NCI-H2107 treated with DMSO at 0.1 percent for 48 hours (cell line): ENCODE results near the gene ARRDC4.
"Not testable (repeated sequence)": the region's sequence is repeated elsewhere in the genome, so short reads cannot be mapped to it uniquely, and the experiment has no call there.

Experiments used
- DNase-seq: peaks from one replicate; lab custom pipeline; 2025; ENCODE audit not compliant: unreplicated experiment; lab: John Stamatoyannopoulos, UW

Gene ARRDC4

DNA sequence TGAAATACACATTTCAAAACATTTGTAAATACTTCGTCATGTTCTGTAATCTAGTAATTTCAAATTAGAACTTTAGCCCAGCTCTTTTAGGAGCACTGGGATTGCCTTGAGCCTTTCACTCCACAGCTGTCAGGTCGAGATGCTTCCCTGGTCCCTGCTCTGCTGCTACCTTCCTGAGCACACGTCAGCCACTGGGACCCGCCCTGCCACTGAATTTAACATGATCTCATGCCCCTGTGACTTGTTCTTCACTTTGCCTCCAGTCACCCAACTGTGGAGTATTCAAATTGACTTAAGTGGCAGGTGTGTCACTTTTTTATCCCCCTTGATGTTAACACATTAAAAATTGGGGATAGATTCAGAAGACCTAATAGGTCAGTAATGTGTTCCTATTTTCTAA is 3.3 kb downstream of the ARRDC4 start:
- no peak for DNase-seq

DNA sequence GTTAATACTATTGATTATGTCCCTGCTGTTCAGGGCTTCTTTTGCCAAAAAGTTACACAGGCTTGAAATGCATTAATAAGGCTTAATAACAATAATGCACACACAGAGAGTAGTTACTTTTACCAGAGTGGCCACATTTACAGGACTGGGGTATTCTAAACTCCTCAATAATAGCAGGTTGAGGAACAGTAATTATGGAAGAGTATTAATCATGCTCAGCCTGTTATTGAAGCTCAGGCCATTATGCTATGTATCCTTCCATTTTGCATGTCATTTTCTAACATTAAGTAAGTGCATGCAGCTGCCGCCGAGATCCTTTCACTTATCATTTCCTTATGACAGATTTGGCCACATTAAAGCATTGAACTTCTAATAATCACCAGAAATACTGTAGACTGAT is 5.7 kb downstream of the ARRDC4 start:
- DNase-seq, result no peak

DNA sequence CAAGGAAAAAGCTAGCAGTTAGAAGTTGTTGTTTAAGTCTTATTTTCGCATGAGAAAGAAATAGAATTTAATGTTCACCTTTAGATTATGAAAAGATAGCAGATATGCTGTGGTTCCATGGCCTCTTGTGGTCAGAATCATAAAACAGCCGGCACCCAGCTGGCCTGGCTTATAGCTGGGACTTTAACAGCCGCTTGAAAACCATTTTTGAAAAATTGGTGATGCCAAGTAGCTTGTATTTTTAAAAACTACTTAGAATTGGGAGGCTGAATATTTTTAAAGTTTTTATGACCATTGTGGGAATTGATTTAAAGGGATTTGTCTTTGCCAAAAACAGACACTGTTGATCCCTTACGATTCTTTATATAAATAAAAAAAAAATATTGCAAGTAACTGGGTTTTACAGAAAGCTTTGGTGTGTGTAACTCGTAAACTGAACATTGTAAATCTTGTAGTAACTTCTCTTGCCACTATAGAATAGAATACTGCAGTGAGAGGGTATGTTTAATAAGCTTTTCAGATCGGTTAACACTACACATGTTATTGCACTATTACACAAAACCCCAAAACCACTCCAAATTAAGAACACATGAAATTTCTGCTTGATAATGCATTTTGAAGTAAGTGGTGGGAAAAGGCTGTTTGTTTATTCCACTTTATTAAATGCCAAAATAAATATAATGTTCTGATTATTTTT is 6.6 kb downstream of the ARRDC4 start:
- DNase-seq, result no peak

DNA sequence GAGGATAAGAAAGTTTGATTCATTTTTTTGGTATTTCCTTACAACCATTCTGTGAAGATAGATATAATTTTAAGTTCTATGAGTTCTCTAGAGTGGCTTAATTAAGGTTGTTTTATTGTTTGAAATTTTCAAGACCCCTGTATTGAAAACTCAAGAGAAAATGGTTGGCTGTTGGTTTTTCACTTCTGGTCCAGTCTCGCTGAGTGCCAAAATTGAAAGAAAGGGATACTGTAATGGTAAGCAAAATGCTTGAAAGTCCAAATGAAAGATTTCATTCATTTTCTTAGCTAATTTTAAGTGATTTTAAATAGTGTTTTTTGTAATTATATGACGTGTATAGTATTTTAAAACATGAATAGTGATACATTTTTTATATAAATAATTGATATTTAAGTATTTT is 7.4 kb downstream of the ARRDC4 start:
- no peak for DNase-seq

DNA sequence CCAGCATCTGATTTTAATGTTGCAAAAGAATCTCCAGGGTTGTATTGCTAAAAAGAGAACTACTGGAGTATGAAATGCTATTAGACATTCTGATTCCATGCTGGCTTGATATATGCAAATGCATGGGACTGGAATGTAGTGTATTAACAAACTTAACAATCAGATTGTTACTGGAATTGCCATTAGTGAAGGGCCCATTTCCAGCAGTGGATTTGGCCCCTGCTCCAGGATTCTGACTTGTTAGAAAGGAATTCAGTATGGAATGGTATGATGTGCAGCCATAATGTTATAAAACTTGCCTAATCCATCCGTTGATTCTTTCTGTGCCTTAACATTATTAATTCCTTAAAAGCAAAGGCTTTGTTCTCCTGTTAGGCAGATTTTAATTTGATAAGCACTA is 7.9 kb downstream of the ARRDC4 start:
- no peak for DNase-seq

DNA sequence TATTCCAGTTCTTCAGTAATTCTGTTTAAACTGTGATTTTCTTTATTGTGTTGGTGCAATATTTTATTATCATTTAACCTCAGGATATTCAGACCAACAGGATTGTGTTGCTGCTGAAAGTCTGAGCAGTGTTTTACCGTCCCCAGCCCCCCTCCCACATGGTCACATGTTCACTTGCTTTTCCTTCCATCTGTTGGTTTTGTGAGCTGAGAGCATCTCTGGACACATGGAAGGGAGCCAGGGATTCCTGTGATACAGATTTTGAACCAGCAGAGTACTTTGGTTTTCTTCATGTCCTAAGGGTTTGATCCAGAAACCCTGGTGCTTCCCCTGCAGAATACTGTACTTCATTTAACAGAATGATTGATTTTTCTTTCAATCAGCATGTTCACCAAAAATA is 11.9 kb downstream of the ARRDC4 start:
- no peak for DNase-seq

DNA sequence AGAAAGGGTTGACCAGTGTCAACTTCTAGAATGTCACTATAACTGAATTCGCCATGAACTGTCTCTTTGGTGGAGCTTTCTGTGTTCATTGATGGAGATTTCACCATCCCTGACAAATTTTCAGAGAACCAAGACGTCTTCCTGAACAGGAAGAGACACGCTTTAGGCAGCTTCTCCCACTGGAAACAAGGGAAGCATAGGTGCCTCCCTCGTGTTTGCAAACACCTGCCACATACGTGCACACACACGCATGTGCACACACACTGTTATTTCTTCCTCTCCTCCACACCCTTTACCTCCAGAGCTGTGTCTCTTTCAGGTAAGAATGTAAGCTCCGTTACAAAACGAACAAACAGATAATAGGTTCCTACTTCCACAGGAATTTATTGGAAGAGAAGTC is 15.6 kb downstream of the ARRDC4 start:
- no peak for DNase-seq

DNA sequence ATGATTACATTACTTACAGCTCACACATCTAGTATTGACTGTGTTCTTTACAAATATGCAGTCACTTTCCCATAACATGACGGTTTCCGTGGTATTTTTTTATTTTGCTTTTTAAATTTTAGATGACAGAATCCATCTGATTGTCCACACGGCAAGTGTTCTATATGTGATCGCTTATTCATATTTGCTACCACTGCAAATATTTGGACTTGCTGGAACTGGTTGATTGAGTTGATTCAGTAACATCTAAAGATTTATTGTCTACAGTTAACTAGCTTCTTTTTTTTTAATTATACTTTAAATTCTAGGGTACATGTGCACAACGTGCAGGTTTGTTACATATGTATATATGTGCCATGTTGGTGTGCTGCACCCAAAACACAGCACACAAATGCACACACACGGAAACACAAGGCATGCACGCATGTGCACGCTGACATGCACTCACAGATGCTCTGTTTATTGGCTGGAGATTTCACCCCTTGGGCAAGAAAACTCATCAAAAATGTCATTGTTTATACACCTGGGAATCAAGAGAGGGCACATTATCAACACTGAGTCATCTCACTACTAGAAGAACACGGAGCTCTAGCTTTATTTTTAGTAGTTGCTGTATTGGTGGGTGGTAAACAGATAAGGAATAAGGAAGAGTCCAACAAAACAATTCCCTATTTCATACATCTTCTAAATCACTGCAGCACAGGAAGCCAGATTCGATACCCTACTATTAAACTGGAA is 16.4 kb downstream of the ARRDC4 start:
- DNase-seq, result no peak

DNA sequence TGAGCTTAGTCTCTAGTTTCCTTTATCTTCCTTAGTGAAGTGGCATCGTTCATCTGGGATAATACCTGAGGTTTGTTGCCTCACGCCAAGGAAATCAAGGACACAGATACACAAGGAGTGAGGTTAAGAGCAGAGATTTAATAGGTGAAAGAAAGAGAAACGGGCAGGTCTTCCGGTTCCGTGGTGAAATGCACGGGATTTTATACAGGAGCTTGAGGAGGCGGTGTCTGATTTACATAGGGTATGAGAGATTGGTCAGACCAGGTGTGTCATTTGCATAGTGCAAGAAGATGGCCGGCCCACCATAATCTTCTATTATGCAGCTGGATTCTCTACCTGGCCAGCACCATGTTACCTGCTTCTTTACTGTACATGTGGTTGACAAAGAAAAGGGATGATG is 17.2 kb downstream of the ARRDC4 start:
- no peak for DNase-seq

DNA sequence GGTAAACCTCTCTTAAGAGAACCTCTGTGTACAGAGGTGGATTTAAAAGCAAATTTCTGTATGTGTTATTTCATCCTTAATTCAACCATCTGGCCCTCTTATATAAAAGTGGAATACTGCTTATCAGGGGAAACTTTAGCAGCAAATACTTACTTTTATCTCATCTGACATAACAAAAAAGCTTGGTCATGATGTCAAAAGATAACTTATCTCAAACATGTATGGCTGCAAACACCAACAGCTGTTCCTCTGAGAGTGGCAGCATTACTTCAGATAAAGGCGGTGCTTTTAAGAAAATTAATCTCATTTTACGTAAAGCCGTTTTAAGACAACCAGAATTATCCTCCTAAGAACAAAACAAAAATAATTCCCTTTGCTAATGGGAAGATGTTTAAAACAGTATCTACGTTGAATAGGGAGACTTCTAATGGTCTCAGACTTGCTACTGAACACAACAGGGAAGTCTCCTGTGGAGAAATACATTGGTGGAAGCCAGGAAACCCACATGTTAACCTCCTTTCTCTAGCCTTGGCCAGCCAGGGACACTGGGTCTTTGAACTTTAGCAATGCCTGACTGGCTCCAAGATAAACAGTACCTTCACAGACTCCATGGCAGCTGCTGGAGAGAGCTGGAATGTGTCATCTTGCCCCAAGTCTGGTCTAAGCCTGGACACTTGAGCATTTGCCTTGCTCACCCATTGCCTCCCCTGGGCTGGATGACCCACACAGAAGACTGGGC is 18.1 kb downstream of the ARRDC4 start:
- no peak for DNase-seq

DNA sequence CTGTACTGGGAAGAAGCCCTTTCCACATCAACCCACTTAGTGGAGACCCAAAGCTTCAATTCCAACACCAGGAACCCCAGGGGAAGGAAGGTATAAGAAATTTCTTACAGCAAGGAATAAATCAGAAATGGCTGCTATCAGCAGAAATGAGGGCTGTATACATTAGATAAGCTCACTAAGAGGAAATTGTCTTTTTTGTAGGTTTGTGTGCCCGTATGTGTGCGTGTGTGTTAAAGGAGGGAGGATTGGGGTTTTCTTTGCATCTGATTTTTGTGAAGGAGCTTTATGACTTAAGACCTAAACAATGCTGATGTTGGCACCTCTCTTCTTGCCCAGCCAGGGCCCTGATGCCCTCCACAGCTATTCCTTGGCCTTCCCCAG is 18.6 kb downstream of the ARRDC4 start:
- DNase-seq, result no peak

DNA sequence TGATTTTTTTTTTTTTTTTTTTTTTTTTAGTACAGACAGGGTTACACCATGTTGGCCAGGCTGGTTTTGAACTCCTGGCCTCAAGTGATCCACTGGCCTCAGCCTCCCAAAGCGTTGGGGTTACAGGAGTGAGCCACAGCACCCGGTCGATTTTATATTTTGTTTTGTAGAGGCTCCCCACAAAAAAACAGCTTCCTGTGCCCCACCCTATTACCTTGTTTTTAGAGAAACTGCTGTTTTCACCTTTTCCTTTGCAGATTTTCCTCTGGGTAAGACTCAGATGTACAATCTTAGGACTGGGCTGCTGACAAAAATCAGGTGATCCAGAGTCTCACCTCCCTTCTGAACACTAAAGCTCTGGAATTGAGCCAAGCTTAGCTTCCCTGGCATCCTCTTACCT is 20.6 kb downstream of the ARRDC4 start:
- no peak for DNase-seq

DNA sequence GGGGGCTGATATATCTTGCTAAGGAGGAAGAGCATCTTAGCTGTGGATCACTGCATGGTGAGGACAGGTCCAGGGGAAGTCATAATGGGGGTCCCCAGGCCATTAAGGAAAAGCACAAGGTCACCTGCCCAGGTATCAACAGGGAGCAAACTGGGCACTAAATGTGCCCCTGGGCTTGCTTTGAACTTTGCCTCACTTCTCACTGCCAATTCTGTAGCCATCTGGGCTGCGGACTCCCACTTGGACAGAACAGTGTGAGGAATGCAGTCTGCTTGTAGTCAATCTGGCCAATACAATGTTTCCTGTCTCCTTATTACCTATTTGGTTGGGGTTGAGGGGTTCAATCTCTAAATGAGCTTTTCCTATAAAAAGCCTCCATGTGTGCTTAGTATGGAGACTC is 21.3 kb downstream of the ARRDC4 start:
- no peak for DNase-seq

DNA sequence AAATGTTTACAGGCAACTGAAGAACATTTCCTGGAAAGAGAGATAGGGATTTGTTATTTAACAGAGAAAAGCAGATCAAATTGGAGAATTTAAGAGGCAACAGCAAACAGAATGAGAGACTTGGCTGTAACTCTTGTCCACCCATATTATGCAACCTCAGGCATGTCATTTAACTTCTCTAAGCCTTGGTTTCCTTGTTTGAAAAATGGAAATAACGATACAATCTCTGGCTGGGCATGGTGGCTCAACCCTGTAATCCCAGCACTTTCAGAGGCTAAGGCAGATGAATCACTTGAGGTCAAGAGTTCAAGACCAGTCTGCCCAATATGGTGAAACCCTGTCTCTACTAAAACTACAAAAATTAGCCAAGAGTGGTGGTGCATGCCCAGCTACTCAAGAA is 23.7 kb downstream of the ARRDC4 start:
- DNase-seq, result no peak

DNA sequence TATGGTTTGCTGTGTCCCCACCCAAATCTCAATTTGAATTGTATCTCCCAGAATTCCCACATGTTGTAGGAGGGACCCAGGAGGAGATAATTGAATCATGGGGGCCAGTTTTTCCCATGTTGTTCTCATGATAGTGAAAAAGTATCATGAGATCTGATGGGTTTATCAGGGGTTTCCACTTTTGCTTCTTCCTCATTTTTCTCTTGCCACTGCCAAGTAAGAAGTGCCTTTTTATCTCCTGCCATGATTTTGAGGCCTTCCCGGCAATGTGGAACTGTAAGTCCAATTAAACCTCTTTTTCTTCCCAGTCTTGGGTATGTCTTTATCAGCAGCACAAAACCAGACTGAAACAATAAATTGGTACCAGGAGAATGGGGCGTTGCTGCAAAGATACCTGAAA is 25.5 kb downstream of the ARRDC4 start:
- not testable (repeated sequence) for DNase-seq

DNA sequence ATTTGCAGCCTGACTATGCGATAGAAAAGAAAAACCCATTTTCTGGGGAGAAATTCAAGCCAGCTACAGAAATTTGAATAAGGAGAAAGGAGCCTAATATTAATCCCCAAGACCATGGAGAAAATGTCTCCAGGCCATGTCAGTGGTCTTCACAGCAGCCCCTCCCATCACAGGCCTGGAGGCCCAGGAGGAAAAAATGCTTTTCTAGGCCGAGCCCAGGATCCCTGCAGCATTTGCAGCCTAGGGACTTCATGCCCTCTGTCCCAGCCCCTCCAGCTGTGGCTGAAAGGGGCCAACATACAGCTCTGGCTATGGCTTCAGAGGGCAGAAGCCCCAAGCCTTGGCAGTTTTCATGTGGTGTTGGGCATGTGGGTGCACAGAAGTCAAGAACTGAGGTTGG is 26.3 kb downstream of the ARRDC4 start:
- no peak for DNase-seq

DNA sequence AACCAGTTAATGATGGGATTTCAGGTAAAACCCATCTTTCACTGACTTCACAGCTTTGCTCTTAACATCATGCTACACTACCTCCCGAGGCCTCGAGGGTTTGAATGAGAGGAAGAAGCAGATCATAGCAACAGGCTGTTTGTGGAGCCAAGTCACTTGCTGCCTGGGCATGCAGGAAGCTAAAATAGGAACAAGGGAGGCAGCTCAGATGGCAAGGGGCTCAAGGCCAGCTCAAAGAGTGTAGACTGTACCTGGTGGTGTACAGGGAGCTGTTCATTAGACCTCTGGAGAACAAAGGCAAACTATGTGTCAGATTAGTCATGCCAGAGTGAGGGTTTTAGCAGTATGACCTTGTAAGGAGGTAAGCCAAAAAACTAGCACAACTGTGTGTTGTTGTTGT is 28.8 kb downstream of the ARRDC4 start:
- no peak for DNase-seq

DNA sequence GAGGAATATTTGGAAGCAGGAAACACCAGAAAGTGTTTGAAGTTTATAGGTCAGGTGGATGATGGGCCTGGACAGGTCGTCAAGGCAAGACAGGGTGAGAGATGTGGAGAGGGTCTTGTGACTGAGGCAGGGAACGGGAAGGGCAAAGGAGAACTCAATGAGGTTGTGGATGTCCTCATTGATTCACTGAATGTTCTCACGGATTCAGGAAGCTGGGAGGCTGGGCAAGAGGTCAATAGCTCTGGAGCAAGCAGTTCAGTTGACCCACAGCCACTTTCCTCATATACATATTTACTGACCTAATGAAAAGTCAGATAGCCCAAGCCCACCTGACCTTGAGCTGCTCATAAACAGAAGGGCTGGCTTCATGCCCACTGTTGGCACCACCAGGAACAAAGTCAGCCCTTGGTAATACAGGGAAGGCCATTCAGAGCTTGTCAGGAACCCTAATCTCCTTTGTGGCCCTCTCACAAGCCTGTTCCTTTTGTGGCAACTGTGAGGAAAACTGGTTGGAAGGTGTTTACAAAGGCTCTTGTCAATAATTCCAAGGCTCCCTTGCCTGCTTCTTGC is 31.6 kb downstream of the ARRDC4 start:
- no peak for DNase-seq

DNA sequence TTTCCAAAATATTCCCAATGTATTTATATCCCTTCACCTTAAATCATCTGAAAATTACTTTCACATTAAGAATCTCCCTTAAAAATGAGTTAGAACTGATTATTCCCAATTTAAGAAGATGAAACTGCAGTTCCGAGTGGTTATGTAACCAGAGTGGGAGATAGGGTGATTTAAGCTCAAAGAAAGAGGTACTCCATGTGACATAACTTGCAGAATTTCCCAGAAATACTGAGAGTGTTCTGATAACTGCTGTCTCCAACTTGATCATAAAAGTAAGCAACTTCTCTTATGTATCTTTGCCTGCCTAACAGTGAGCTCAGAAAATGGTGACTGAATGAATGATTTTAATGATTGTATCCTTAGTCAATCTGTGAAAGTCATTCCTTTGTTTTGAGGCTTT is 32.3 kb downstream of the ARRDC4 start:
- no peak for DNase-seq

DNA sequence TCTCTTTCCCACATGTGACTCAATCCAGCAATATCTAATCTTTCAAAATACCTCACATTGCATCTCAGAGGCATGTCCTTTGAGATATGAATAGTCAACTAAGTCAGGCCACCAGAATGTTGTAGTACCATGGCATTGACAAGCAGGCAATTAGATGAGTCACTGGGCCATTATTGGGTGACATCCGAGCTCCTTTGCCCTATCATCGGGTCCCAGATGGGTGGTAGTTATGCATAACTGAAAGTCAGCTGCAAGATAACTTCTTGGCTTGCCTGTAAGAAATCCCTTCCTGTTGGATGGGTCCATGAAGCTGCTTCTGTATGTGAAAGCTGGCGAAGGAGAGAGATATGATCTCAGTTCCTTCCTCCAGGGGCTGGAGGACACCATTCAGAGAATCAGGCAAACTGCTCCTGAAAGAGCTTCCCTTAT is 32.8 kb downstream of the ARRDC4 start:
- DNase-seq, result no peak

DNA sequence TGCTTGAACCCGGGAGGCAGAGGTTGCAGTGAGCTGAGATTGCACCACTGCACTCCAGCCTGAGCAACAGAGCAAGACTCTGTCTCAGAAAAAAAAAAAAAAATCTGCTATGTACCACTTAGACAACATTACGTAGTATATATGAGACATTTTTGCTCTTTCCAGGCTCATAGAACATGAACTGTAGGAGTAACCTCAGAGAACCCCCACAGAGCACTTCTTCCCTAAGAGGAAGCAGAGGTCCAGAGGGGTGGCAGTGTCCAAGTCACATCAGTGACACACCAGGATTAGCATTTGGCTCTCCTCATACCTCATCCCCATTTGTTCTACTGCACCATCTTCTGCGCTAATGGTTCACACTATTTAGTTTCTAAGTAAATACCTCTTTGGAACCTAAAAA is 33.7 kb downstream of the ARRDC4 start:
- DNase-seq, result no peak

DNA sequence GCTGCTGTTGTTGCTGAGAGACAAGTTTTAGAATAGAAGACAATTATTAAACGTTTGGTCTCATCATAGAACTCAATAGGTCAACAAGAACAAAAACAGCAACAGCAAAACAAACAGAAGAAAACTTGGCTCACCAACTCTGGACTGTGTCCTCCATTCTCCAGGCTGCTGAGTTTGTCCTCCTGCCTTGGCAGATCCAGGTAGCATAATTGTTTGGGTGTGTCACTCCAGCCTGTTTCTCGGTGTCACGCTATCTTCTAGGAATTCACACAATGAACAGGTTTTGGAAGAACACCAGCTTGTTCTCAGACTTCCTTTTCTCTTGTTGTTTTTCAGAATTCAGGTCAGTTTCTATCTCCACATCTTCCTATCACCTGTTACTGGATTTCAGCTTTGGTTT is 34.7 kb downstream of the ARRDC4 start:
- DNase-seq, result no peak
